Hippocampal formation (tissue), 2 donors: ENCODE data around the gene UGT8.
"Not testable (repeated sequence)": the region's sequence is repeated elsewhere in the genome, so short reads cannot be mapped to it uniquely, and the experiment has no call there.

Experiments
- DNase-seq, 2 donors: peaks; one replicate each; lab custom pipeline; 2025; lab: John Stamatoyannopoulos, UW

The UGT8 gene

GRCh38 chr4:114603497-114603896 is 4.9 kb downstream of the UGT8 start:
- DNase-seq: no peak

- DNase-seq: no peak
These were observed 7.6 kb downstream of the UGT8 start for GRCh38 chr4:114606245-114606644.

- no peak for DNase-seq
These were observed 8.4 kb downstream of the UGT8 start for GRCh38 chr4:114607056-114607455.

- DNase-seq: no peak
These were observed 15.0 kb downstream of the UGT8 start for GRCh38 chr4:114613560-114613959.

DNA sequence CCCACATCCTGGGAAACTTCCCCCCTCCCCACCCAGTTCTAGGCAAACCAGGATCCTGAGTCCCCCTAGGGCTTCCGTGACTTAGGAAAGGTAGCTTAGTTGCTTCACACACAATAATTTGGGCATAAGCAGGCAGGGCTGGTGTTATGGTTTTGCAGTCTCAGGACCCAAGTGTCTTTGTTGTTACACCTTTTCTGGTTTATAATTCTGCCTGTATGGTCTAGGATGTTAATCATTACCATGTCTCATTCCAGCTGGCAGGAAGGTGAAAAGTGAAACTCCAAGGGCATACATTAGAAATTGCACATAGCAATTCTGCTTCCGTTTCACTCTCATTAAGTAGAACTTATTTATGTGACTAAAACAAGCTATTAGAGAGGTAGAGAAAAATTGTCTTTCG is 16.8 kb downstream of the UGT8 start:
- no peak for DNase-seq

GRCh38 chr4:114616036-114616435 is 17.4 kb downstream of the UGT8 start:
- DNase-seq: not testable (repeated sequence)

- no peak for DNase-seq
These were observed 27.6 kb downstream of the UGT8 start for GRCh38 chr4:114626196-114626595.

DNA sequence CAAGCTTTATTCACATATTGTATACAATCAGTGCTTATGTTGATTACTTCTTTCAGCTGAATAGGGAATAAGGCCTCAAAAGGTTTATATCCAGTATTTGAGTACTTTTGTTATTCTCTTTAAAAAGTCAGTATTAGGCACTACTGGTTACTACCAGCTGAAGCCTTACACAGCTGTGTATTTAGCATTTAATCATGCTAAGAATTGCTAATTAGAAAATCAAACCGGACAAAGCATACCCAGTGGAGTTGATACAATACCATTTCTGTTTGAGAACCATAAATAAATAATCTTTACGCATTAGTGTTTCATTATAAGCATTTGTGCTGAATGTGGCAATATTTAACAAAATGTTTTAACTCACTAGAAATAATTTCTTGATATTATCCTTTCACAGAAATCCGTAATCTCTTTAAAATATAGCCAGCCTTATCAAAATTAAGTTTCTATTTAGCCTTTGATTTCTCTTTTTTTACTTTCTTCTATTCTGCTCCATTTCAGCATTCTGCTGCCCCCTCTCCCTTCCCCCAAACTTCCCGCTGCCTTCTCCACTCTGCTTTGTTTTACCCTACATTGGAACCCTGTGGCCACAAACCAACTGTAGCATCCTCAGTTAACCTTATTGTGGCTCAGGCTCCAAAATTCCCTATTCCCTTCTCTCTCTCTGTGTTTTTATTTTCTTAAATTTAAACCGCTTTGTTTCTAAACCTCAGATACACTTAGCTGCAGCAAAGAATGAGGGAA is 37.8 kb downstream of the UGT8 start:
- DNase-seq: peak; percentile 15 to 91

DNA sequence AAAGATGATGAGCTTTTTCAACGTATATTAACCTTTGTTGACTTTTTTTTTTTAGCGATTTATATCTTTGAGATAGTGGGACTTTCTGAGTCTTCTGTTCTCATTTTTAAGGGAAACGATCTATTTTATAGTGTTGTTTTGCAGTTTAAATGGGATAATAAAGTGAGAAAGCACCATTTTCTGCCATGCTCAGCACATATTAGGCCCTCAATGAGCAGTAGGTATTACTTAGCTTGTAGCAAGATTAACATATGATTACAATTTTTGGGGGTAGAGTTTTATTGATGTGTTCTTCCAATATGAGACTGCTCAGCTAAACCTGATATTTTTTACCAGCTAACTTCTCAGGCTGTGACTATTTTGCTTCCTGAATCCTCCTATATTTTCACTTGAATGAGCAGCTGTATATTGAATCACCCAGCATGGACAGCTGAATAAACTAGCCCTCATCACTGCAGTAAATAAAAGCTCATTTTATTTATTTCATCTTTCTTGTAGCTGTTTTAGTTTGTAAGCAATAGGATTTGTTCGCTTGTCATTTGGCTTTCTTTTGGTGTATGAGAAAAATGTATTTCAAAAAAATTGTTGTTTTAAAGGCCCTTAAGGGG is 43.7 kb downstream of the UGT8 start:
- DNase-seq: no peak

DNA sequence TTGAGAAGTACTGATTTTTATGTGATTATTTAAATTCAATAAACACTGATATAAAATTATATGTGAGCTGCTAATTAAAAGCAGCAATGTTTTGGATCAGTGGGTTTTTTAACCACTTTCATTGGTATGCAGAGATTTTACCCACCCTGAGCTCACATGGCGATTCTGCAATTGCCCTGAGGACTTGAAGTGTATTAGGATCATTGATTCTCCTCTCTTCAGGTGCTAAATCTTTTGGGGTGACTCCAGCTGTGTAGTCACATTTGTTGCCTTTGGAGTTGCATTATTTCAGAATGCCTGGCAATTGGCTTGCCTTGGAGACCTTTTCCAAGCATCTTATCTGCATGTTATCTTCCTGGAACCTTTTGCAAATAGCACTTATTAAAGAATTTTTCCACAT is 51.3 kb downstream of the UGT8 start:
- no peak for DNase-seq

- no peak for DNase-seq
These were observed 55.1 kb downstream of the UGT8 start for GRCh38 chr4:114653675-114654074.

DNA sequence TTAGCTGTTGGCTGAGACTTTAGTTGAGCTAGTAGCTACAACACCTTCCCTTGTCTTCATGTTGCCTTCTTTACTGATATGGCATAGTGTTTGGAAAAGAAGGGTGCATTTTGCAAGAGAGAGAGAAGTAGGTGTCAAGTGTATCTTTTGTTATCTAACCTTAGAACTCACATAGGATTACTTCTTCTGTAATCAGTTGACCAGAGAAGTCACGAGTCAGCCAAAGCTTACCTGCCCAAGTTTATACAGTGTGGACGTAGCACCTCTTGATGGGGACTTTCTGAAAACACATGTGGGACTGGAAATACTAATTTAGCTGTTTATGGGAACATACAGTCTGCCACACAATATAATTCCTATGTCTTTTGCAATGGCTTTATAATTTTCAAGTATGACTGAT is 56.0 kb downstream of the UGT8 start:
- DNase-seq: no peak

DNA sequence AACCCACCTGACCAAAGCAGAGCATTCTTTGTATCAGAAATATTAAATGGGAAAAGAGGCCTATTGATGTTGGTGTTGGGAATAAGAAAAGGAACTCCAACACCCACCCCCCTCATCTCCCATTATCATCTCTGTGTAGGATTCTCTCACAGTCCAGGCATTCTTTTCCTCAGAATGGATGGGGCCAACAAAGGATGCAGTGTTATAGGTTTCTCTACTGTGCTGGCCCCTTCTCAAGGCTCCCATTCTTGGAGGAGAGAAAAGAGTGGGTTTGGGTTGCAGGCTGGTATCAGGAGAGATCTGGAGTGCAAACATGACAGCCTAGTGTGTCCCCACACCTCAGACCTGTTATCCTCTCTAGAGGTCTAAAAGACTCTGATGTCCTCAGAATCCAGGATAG is 59.6 kb downstream of the UGT8 start:
- peak; percentile 41 to 68 for DNase-seq

GRCh38 chr4:114658776-114659175 is 60.2 kb downstream of the UGT8 start:
- peak in 1 of 2 donors; percentile 39 for DNase-seq

GRCh38 chr4:114659386-114660008 is 60.9 kb downstream of the UGT8 start:
- DNase-seq: peak; percentile 69 to 77

- DNase-seq: no peak
These were observed 64.5 kb downstream of the UGT8 start for GRCh38 chr4:114663083-114663482.

GRCh38 chr4:114668577-114668976 is 70.0 kb downstream of the UGT8 start:
- DNase-seq: no peak

DNA sequence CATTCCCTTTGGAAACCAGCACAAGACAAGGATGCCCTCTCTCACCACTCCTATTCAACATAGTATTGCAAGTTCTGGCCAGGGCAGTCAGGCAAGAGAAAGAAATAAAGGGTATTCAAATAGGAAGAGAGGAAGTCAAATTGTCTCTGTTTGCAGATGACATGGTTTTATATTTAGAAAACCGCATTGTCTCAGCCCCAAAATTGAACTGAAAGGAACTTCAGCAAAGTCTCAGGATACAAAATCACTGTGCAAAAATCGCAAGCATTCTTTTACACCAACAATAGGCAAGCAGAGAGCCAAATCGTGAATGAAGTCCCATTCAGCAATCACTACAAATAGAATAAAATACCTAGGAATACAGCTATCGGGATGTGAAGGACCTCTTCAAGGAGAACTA is 72.1 kb downstream of the UGT8 start:
- DNase-seq: not testable (repeated sequence)

DNA sequence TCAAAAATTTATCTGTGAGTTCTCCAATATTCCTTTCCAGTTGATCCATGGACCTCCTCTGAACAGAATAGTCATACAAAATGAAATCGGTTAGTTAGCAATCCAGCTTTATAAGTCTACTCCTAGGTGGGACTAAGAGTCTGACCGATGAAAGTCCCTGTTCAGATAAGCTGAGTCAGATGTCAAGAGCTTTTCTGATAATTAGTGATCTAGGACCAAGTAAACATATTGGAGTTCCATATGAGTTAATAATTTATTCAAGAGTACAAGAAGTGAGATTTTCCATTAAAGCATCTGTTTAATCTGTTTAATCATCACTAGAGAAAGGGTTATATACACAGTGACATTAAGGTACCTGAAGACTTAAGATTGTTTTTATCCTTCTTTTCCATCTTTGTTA is 74.7 kb downstream of the UGT8 start:
- no peak for DNase-seq

DNA sequence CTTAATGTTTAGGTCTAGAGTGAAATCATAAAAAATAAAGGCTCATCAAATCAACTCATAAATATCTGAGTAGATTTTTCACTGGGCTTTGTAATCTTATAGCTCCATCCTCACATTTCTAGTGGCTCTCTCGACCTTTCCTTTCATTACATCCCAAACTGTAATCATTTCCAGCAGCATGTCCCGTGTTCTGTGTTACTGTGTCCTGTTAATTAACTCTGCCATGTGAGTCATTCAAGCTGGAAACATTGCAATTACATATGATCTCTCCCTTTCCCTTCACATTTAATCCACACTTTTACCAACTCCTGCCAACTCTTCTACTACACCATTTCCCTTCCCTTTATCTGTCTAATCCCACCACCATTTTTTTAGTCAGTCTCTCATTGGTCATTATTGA is 75.5 kb downstream of the UGT8 start:
- DNase-seq: no peak

- DNase-seq: no peak
These were observed 78.9 kb downstream of the UGT8 start for GRCh38 chr4:114677346-114677979.

GRCh38 chr4:114684462-114684861 is 85.9 kb downstream of the UGT8 start:
- no peak for DNase-seq

- no peak for DNase-seq
These were observed 89.5 kb downstream of the UGT8 start for GRCh38 chr4:114688059-114688458.
